Natural killer cell (primary cell): ENCODE results near the gene KRTAP4-1. TPM values are rescaled to one million over a fixed set of nuclear protein-coding genes. Genes with fewer than 3 reads are reported as not detected.
"Not testable (repeated sequence)": the region's sequence is repeated elsewhere in the genome, so short reads cannot be mapped to it uniquely, and the experiment has no call there.

Experiments
- ATAC-seq, 3 donors: fragments of 150-1000 bp in 2 of 3; fragments of 200-7000 bp in 1 of 3; cut with Tn5 transposase; 1 replicate in 1 of 3; 2 replicates in 2 of 3; pipeline ENCODE4 v1.10.0; 2021; ENCODE audit warnings: mild to moderate bottlenecking in 2 of 3, moderate library complexity in 2 of 3
- DNase-seq, 2 donors: peaks; one replicate each; pipeline versions ENCODE4 v3.0.0 to v3.0.0-alpha.2; 2013 to 2021; ENCODE audit warnings: mixed read lengths in 1 of 2
- H3K27ac ChIP-seq: one replicate; pipeline ENCODE4 v1.5.1; 2013; ENCODE audit warnings: mild to moderate bottlenecking, low read length
- H3K27me3 ChIP-seq: one replicate; pipeline ENCODE4 v1.6.1; 2013; ENCODE audit warnings: low read length; ENCODE audit not compliant: control insufficient read depth, insufficient read depth
- H3K36me3 ChIP-seq: one replicate; pipeline ENCODE4 v1.6.1; 2013; ENCODE audit warnings: low read length; ENCODE audit not compliant: control insufficient read depth, insufficient read depth
- H3K4me1 ChIP-seq: one replicate; pipeline ENCODE4 v1.6.1; 2013; ENCODE audit warnings: low read length; ENCODE audit not compliant: control insufficient read depth, insufficient read depth
- H3K4me3 ChIP-seq: one replicate; pipeline ENCODE4 v1.5.1; 2013; ENCODE audit warnings: low read length
- H3K9me3 ChIP-seq: one replicate; pipeline ENCODE4 v1.6.1; 2013; ENCODE audit warnings: low read length; ENCODE audit not compliant: control insufficient read depth, insufficient read depth
- H3K27ac Mint-ChIP-seq, 2 donors: one replicate each; pipeline ENCODE4 v1.8.0; 2022; ENCODE audit warnings: mild to moderate bottlenecking in 2 of 2, mixed read lengths in 2 of 2, moderate library complexity in 1 of 2
- H3K27me3 Mint-ChIP-seq, 2 donors: one replicate each; pipeline ENCODE4 v1.8.0; 2022; ENCODE audit warnings: low read depth in 2 of 2, mixed read lengths in 2 of 2
- H3K36me3 Mint-ChIP-seq: one replicate; pipeline ENCODE4 v1.8.0; 2022; ENCODE audit warnings: mixed read lengths
- H3K4me1 Mint-ChIP-seq, 2 donors: one replicate each; pipeline ENCODE4 v1.8.0; 2022; ENCODE audit warnings: mixed read lengths in 2 of 2
- H3K4me3 Mint-ChIP-seq: one replicate; pipeline ENCODE4 v1.8.0; 2022; ENCODE audit warnings: mild to moderate bottlenecking, moderate library complexity, mixed read lengths
- H3K9me3 Mint-ChIP-seq, 2 donors: one replicate each; pipeline ENCODE4 v1.8.0; 2022; ENCODE audit warnings: mixed read lengths in 2 of 2
- WGBS: methylation state at CpG from one replicate; pipeline ENCODE4 v1.1.7; 2013; ENCODE audit warnings: missing lambda C conversion rate; ENCODE audit not compliant: insufficient coverage; 5-methylcytosine and 5-hydroxymethylcytosine counted together
- intact Hi-C: fragments of 100-400 bp; cut with micrococcal nuclease; formaldehyde crosslinking; loops from one replicate; pipeline ENCODE4 v1.14.2; 2022
- total RNA-seq, 4 donors: library from RNA; stranded (reverse); fragments of 120-200 nt in 1 of 4; gene quantifications; one replicate each; pipeline versions ENCODE4 v1.2.3 to v1.2.4, GENCODE V29; 2013 to 2022
- TF ChIP-seq, protein P1 (sequence below): fragments of 200-600 bp; IDR thresholded peaks from one replicate; pipeline ENCODE4 v1.8.0; 2022; ENCODE audit warnings: antibody characterized with exemption

Gene KRTAP4-1
- total RNA-seq = not detected
- not detected for total RNA-seq (2013)

GRCh38 chr17:41184480-41184961, at the start of gene KRTAP4-1:
KRTAP4-1 (minus strand) TSS chr17:41184911; CDS start chr17:41184854, 57 bp downstream.
- intact Hi-C loops = no loop called here
- Histone ChIP-seq H3K27ac (no peak within 1 kb of the TSS), H3K4me3 (no peak within 1 kb of the TSS), H3K4me1 (no peaks in the 10 kb centered on the region), H3K9me3 (no peaks in the 10 kb centered on the region), H3K27me3 (no peaks in the 10 kb centered on the region), H3K36me3 (no peaks in the 10 kb centered on the region)
- Mint-ChIP-seq H3K27me3 (peaks cover 17 to 37% of the 10 kb centered on the region in 2 donors), H3K36me3 (no peaks in the 10 kb centered on the region), H3K4me1 (no peaks in the 10 kb centered on the region), H3K4me3 (no peak within 1 kb of the TSS), H3K9me3 (no peaks in the 10 kb centered on the region), H3K27ac (no peak within 1 kb of the TSS)
- ATAC-seq (no peak), DNase-seq (no peak)
- 91% methylated on average over 8 of the region's 9 CpGs for WGBS
- TF ChIP-seq, protein P1, sequence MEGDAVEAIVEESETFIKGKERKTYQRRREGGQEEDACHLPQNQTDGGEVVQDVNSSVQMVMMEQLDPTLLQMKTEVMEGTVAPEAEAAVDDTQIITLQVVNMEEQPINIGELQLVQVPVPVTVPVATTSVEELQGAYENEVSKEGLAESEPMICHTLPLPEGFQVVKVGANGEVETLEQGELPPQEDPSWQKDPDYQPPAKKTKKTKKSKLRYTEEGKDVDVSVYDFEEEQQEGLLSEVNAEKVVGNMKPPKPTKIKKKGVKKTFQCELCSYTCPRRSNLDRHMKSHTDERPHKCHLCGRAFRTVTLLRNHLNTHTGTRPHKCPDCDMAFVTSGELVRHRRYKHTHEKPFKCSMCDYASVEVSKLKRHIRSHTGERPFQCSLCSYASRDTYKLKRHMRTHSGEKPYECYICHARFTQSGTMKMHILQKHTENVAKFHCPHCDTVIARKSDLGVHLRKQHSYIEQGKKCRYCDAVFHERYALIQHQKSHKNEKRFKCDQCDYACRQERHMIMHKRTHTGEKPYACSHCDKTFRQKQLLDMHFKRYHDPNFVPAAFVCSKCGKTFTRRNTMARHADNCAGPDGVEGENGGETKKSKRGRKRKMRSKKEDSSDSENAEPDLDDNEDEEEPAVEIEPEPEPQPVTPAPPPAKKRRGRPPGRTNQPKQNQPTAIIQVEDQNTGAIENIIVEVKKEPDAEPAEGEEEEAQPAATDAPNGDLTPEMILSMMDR = no peak

DNA sequence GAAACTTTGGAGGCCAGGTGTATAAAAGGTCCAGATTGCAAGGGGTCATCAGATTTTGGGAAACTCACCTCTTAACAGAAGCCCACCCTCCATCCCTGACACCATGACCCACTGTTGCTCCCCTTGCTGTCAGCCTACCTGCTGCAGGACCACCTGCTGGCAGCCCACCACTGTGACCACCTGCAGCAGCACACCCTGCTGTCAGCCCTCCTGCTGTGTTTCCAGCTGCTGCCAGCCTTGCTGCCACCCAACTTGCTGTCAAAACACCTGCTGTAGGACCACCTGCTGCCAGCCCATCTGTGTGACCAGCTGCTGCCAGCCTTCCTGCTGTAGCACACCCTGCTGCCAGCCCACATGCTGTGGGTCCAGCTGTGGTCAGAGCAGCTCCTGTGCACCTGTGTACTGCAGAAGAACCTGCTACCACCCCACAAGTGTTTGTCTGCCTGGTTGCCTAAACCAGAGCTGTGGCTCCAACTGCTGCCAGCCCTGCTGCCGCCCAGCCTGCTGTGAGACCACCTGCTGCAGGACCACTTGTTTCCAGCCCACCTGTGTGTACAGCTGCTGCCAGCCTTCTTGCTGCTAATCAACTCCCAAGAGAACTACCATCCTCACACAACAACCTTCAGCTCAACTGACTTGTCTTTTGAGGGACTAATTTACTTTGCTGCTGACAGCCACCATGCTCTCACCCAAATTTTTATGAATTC, 47.8 kb upstream of the KRTAP4-1 start, which contains the start of gene KRTAP9-3:
Gene KRTAP9-3 (plus strand): TSS at position 51 of the 707 bp plus-strand sequence. CDS start 53 bp downstream, at position 104.
- WGBS = 80% methylated on average over 1 of the region's 1 CpG
- H3K27ac ChIP-seq, intact Hi-C loops: not testable (repeated sequence)

DNA sequence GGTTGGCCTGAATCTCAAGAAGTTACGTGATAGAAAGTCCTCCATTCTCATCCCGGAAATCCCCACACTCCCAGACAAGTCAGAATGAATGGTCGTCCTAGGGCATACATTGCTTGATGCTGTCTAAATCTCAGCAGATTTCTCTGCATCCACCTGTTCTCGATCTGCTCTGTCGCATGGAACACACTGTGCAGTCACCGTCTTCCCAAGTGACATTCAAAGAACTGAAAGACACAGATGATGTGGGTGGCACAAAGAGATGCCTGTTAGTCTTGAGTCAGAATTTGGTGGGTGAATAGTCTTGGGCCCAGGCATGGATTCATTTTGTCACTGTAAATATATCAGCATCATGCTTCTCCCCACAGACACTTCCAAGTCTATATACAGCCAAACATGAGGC, 47.0 kb upstream of the KRTAP4-1 start:
- no peaks in the 10 kb centered on the region for H3K36me3 Mint-ChIP-seq
- TF ChIP-seq, protein P1 = no peak
- H3K9me3 ChIP-seq = no peaks in the 10 kb centered on the region
- peaks cover 22 to 34% of the 10 kb centered on the region in 2 donors for H3K27me3 Mint-ChIP-seq
- DNase-seq (no peak), ATAC-seq (no peak)
- H3K27ac Mint-ChIP-seq = no peak overlapping the region
- H3K4me3 ChIP-seq = no peak overlapping the region
- no peaks in the 10 kb centered on the region for H3K9me3 Mint-ChIP-seq
- no peak overlapping the region for H3K27ac ChIP-seq
- peaks cover 4% of the 10 kb centered on the region for H3K27me3 ChIP-seq
- no peaks in the 10 kb centered on the region for H3K36me3 ChIP-seq
- peaks cover 0 to 4% of the 10 kb centered on the region in 2 donors for H3K4me1 Mint-ChIP-seq
- WGBS = 90% methylated on average over 6 of the region's 6 CpGs
- no peak overlapping the region for H3K4me3 Mint-ChIP-seq
- intact Hi-C loops = no loop called here
- H3K4me1 ChIP-seq = no peaks in the 10 kb centered on the region

More for the DNA sequence above, 47.8 kb upstream of the KRTAP4-1 start, which contains the start of gene KRTAP9-3:
- H3K27me3 Mint-ChIP-seq = peaks cover 22 to 34% of the 10 kb centered on the region in 2 donors
- not testable (repeated sequence) for ATAC-seq, H3K4me3 ChIP-seq, DNase-seq, H3K27me3 ChIP-seq, H3K9me3 Mint-ChIP-seq, H3K36me3 ChIP-seq, H3K27ac Mint-ChIP-seq, H3K36me3 Mint-ChIP-seq, H3K4me1 ChIP-seq, H3K4me3 Mint-ChIP-seq, H3K9me3 ChIP-seq, H3K4me1 Mint-ChIP-seq

DNA sequence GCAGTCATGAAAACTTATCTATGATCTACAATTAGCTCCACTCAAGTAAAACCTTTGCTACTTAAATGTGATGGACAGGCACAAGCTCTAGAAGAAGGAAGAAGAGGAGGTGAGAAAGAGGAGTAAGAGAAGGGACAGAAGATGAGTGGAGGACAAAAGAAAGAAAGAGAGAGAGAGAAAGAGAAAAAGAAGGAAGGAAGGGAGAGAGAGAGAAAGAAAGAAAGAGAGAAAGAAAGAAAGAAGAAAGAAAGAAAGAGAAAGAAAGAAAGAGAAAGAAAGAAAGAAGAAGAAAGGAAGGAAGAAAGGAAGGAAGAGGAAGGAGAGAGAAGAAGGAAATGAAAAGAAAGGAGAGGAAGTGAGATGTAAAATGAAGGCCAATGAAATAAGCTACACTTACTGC, 45.4 kb upstream of the KRTAP4-1 start:
- DNase-seq = no peak
- Histone ChIP-seq H3K27ac (no peak overlapping the region), H3K4me1 (no peaks in the 10 kb centered on the region), H3K36me3 (no peaks in the 10 kb centered on the region), H3K4me3 (no peak overlapping the region), H3K27me3 (peaks cover 4% of the 10 kb centered on the region), H3K9me3 (no peaks in the 10 kb centered on the region)
- no peak overlapping the region for H3K4me3 Mint-ChIP-seq
- ATAC-seq = no peak
- intact Hi-C loops = no loop called here
- H3K27ac Mint-ChIP-seq = no peak overlapping the region
- peaks cover 17 to 32% of the 10 kb centered on the region in 2 donors for H3K27me3 Mint-ChIP-seq
- peaks cover 0 to 4% of the 10 kb centered on the region in 2 donors for H3K4me1 Mint-ChIP-seq
- TF ChIP-seq, protein P1 = no peak
- no peaks in the 10 kb centered on the region for H3K9me3 Mint-ChIP-seq
- no peaks in the 10 kb centered on the region for H3K36me3 Mint-ChIP-seq

- H3K4me1 Mint-ChIP-seq, H3K36me3 ChIP-seq, H3K4me1 ChIP-seq, H3K27ac Mint-ChIP-seq, H3K9me3 ChIP-seq, H3K36me3 Mint-ChIP-seq, H3K4me3 Mint-ChIP-seq, DNase-seq, H3K9me3 Mint-ChIP-seq, ATAC-seq, H3K27ac ChIP-seq, H3K27me3 ChIP-seq, intact Hi-C loops, H3K4me3 ChIP-seq: not testable (repeated sequence)
- WGBS = 84% methylated on average over 2 of the region's 4 CpGs
- H3K27me3 Mint-ChIP-seq = peaks cover 12 to 23% of the 10 kb centered on the region in 2 donors
These were observed 41.9 kb upstream of the KRTAP4-1 start, which contains the start of gene KRTAP9-2 for GRCh38 chr17:41226598-41227095. KRTAP9-2 (plus strand) TSS chr17:41226648; CDS start chr17:41226655, 7 bp downstream.
